CD4-positive, alpha-beta T cell treated with Interleukin-15 for 4 hours (primary cell): ENCODE results near the gene ZNF467.

Experiments
- DNase-seq: peaks from one replicate; pipeline ENCODE4 v3.0.0-alpha.2; 2020; ENCODE audit warnings: low spot score

Gene ZNF467

GRCh38 chr7:149785983-149786382 lies 12.6 kb upstream of the ZNF467 start:
- no peak for DNase-seq

GRCh38 chr7:149785402-149785801 lies 12.0 kb upstream of the ZNF467 start:
- no peak for DNase-seq

GRCh38 chr7:149784251-149784608 lies 10.8 kb upstream of the ZNF467 start:
- no peak for DNase-seq

GRCh38 chr7:149783386-149784250 lies 10.2 kb upstream of the ZNF467 start:
- no peak for DNase-seq

GRCh38 chr7:149782682-149783345 lies 9.4 kb upstream of the ZNF467 start:
- DNase-seq: no peak

GRCh38 chr7:149781921-149782320 lies 8.5 kb upstream of the ZNF467 start:
- DNase-seq: no peak

- no peak for DNase-seq
Observed at GRCh38 chr7:149780636-149781419, 7.4 kb upstream of the ZNF467 start.

GRCh38 chr7:149780056-149780455 lies 6.7 kb upstream of the ZNF467 start:
- no peak for DNase-seq

- no peak for DNase-seq
Observed at GRCh38 chr7:149779502-149779805, 6.1 kb upstream of the ZNF467 start.

GRCh38 chr7:149778696-149779501 lies 5.5 kb upstream of the ZNF467 start:
- DNase-seq: no peak

GRCh38 chr7:149778327-149778637 lies 4.9 kb upstream of the ZNF467 start:
- no peak for DNase-seq

GRCh38 chr7:149777551-149778326 lies 4.4 kb upstream of the ZNF467 start:
- DNase-seq: no peak

GRCh38 chr7:149776848-149777407 lies 3.5 kb upstream of the ZNF467 start:
- no peak for DNase-seq

- no peak for DNase-seq
Observed at GRCh38 chr7:149776289-149776688, 2.9 kb upstream of the ZNF467 start.

GRCh38 chr7:149775176-149775556 lies 1.8 kb upstream of the ZNF467 start:
- no peak for DNase-seq

GRCh38 chr7:149774237-149775175 lies 1.1 kb upstream of the ZNF467 start:
- no peak for DNase-seq

GRCh38 chr7:149772956-149773434 lies 393 bp downstream of the ZNF467 start:
- peak; percentile 10 for DNase-seq

- no peak for DNase-seq
Observed at GRCh38 chr7:149772241-149772955, 990 bp downstream of the ZNF467 start.

- DNase-seq: peak; percentile 83
Observed at GRCh38 chr7:149771720-149772240, 1.6 kb downstream of the ZNF467 start.
